HG03280 (cell line): ENCODE results near the gene PGC.
A peak's percentile ranks its signal among the peaks of the same experiment; 100 is the strongest.

Source experiments
- ATAC-seq: cut with Tn5 transposase; IDR thresholded peaks from one replicate; pipeline ENCODE4 v1.9.1; 2021; ENCODE audit warnings: mild to moderate bottlenecking, moderate library complexity; ENCODE audit not compliant: unreplicated experiment

The PGC gene

DNA sequence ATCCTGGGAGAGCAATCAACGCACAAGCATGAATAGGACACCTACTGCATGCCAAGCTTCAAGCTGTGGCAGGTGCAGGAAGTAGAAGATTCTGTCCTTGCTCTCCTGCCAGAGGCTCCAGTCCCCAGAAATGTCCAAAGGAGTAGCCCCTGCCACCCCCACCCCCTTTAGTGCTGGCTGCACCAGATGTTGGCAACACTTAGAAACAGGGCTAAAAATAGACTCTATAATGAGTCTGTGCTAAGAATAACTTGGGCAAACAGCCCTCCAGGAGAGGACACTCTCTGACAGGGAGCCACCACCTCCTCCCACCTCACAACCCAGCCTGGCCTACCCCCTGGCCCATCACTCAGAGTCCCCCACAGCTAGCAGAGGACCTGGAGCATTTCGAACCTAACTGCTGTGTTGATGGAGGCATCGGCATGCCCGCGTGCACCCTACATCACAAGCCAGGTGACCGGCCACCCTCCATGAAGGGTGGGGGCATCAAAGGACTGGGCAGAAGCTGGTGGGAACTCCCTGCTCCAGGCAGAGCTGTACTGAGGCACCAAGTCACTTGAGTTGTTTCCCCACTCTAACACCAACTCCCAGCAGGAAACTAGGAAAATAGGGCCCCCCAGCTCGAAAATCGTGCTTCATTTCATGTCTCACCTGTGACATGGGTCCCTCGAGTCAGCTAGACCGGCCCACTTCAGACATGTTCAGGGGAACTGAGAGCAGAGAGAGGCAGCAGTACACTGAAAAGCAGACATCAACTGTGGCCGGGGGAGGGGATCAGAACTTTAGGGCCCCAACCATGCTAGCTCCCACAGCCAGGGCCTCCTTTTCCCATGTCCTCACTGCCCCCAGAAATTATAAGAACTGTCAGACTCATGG, 30.4 kb downstream of the PGC start:
- ATAC-seq: no peak

GRCh38 chr6:41715795-41716515, 31.2 kb downstream of the PGC start:
- no peak for ATAC-seq

DNA sequence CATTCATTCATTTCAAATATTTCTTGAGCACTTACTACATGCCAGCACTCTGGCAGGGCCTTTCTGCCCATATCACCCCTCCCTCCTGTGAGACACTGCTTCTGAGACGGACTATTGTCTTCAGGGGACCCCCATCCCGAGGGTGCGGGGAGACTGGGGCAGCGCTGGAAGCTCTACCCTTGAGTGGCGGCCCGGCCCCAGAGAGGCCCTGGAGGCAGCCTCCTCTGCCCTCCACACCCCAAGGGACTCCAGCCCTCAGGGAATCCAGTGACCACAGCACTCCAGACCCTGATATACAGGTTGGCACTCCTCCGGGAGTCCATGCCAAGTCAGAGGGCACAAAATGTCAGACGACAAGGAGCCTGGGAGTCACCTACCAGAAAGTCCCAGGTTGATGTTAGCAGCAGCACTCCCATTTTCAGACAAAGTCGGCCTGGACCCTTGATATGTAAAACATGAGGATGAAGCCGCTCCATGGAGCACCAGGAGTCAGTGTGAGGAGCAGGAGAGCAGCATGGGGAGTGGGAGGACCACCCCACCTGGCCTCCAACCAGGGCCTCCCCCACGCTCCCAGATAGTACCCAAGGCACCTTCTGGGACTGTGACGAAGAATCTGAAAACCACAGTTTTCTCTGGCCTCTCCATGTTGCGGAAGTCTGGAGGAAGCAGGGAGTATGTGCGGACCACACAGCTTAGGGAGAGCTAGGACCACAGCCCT, 32.5 kb downstream of the PGC start:
- ATAC-seq: no peak

DNA sequence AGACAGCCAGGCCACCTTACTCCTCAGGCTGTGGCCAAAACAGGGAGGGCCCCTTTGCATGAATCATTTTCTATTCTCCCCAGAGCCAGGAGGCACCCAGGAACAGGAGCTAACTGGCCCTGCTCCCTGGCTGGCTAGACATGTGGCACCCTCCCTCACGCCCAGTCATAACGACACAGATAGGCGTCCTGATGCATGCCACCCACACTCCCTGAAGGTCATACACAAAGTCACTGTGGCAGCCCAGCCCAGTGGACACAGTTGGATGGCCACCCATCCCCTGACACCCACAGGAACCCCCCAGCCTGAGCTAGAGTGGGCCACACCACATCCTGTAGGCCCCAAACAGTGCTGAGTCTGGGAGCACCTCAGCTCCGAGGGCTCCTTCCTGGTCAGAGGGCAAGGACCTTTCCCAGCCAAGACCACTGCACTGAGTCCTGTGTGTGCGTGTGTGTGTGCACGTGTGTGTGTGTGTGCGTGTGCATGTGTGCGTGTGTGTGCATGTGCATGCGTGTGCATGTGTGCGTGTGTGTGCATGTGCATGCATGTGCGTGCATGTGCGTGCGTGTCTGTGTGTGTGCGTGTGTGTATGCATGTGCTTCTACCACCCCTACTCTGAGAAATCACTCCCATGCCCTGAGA, 33.4 kb downstream of the PGC start:
- ATAC-seq: peak; percentile 41

- no peak for ATAC-seq
These were observed 34.0 kb downstream of the PGC start for GRCh38 chr6:41713159-41713649.

GRCh38 chr6:41712651-41713103, 34.5 kb downstream of the PGC start:
- no peak for ATAC-seq

- ATAC-seq: no peak
These were observed 35.7 kb downstream of the PGC start for GRCh38 chr6:41711323-41712038.

GRCh38 chr6:41709375-41709774, 37.8 kb downstream of the PGC start:
- no peak for ATAC-seq

DNA sequence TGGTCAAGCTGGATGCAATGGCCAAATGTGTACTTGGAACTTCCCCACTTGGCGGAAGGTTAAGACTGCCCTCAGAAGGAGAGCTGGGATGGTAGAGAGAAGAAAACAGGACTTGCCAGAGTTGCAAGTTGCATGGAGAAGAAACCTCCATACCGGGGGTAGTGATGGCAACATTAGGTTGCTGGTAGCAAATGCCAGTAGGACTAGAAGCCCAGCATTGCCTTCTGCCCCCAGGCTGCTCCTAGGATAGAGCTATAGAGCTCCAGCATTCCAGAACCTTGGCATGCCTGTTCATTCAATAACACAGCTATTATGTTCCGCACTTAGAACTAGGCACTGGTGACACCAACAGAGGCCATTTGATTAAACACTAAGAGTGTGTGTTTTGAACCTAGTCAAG, 38.3 kb downstream of the PGC start:
- ATAC-seq: no peak

GRCh38 chr6:41707565-41708200, 39.5 kb downstream of the PGC start:
- ATAC-seq: no peak

GRCh38 chr6:41706876-41707564, 40.2 kb downstream of the PGC start:
- ATAC-seq: no peak

GRCh38 chr6:41705996-41706835, 41.0 kb downstream of the PGC start:
- peak; percentile 78 for ATAC-seq

GRCh38 chr6:41705311-41705995, 41.7 kb downstream of the PGC start:
- ATAC-seq: no peak

DNA sequence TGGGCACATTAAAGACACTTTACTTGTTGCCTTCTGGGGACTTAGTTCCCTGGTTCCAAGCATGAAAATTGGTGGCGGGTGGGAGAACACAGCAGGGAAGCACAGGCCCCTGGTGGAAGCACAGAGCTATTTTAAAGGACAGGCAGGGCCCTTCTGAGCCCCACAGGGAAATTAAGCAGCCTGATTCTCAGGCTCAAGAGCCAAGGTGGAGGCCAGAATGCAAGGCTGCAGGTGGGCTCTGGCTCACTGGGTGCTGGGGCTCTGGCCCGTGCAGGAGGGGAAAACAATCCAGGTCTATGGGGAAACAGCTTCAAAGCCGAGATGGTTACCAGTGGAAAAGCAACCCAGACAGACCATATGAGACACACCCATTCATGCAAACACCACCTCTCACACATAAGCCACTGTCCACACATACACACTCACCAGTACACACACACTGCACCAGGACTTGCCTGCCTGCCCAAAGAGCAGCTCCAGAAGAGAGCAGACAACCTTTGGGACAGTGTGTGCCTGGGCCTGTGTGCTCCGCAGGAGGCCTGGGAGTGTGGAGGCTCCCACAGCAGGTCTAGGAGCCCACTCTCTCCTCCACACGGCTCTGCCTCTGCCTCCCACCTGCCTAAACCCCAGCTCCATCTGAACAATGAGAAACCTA, 42.4 kb downstream of the PGC start:
- ATAC-seq: no peak

DNA sequence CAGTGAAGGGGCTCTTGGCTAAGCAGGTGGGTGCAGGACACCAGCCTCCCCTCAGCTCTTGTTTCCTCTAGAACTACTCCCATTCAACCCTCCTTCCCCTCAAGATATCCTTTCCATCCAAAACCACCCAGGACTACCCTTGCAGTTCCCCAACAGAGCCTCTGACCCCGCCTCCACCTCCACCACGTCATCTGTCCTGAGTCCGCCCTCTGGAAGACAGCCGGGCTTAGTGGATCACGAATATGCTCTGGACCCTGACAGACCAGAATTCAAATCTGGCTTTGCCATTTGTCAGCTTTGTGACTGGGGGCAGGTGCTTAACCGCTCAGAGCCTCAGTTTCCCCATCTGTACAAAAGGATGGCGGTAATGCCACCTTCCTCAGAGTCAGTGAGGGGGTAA, 43.2 kb downstream of the PGC start:
- no peak for ATAC-seq

GRCh38 chr6:41702771-41703494, 44.3 kb downstream of the PGC start:
- no peak for ATAC-seq
